Retinal pigment epithelial cell (primary cell): ENCODE measurements around the gene AKAP6.

ENCODE experiments used
- DNase-seq: peaks from one replicate; pipeline ENCODE4 v3.0.0-alpha.2; 2010; ENCODE audit warnings: low read depth
- H3K4me3 ChIP-seq: 2 replicates; pipeline ENCODE4 v1.5.1; 2011; ENCODE audit warnings: mild to moderate bottlenecking, low read length, control low read depth, moderate library complexity
- TF ChIP-seq, protein P1 (sequence below): conservative IDR thresholded peaks from 2 replicates; pipeline ENCODE4 v1.5.1; 2011; ENCODE audit warnings: low read depth, low read length, control low read depth, inconsistent platforms

AKAP6 gene

DNA sequence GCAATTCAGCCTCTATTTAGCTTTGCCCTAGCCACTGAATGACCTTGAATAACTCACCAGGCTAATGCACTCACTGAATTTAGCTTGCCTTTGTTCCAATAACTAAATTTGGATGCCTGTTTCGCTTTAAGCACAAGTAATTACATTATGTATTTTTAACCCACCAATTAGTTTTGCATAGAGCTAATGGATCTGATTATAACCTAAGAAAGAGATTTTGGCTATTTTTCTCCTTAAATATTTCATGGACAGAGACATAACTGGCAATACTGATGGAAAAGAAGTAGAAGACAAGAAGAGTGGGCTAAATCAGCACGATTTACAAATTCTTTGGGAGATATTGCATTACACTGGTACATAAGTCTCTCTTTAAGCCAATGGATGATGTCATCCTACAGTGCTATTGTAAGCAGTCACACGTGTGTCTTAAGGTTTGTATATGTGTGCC is 85.7 kb downstream of the AKAP6 start:
- no peak overlapping the region for H3K4me3 ChIP-seq
- TF ChIP-seq, protein P1, sequence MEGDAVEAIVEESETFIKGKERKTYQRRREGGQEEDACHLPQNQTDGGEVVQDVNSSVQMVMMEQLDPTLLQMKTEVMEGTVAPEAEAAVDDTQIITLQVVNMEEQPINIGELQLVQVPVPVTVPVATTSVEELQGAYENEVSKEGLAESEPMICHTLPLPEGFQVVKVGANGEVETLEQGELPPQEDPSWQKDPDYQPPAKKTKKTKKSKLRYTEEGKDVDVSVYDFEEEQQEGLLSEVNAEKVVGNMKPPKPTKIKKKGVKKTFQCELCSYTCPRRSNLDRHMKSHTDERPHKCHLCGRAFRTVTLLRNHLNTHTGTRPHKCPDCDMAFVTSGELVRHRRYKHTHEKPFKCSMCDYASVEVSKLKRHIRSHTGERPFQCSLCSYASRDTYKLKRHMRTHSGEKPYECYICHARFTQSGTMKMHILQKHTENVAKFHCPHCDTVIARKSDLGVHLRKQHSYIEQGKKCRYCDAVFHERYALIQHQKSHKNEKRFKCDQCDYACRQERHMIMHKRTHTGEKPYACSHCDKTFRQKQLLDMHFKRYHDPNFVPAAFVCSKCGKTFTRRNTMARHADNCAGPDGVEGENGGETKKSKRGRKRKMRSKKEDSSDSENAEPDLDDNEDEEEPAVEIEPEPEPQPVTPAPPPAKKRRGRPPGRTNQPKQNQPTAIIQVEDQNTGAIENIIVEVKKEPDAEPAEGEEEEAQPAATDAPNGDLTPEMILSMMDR, result no peak
- DNase-seq, result no peak

- peak; percentile 75 for DNase-seq
- TF ChIP-seq, protein P1, result no peak
- H3K4me3 ChIP-seq, result no peak overlapping the region
These were observed 89.0 kb downstream of the AKAP6 start for GRCh38 chr14:32417956-32418552.

DNA sequence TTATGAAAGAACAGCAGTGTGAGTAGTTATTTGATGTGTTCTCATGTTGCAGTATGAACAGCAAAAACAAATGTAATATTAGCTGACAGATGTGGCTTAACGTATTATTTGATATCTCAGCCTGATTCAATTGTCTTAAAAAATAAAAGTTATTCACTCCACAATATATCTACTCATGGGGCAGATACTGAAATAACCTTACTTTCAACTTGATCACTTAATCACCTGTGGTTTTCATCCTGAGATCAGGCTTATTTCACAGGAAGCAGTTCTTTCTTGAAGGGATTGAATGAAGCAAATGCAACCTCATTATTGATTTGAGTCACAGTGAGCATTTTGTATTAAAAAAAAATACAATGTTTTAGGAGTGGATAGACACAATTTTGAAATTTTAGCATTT is 90.3 kb downstream of the AKAP6 start:
- no peak overlapping the region for H3K4me3 ChIP-seq
- no peak for DNase-seq
- TF ChIP-seq, protein P1, result no peak

- DNase-seq, result no peak
- TF ChIP-seq, protein P1, result no peak
- no peak overlapping the region for H3K4me3 ChIP-seq
These were observed 92.7 kb downstream of the AKAP6 start for GRCh38 chr14:32421781-32422180.

DNA sequence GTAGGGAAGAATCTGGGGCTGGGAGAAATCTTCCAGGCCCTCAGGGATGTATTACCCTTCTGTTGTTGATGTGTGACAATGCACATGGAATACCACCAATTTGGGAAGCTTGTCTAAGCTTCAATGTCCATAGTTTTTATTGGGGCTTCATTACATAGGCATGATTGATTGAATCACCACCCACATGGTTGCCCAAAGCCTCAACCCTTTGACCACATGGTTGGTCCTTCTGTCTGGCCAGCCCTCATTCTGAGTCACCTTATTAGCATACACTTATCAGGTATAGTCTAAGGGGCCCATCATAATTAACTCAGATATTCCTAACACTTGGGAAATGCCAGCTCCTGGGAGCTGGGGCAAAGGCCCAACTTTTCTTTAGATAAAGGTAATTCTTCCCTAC is 93.3 kb downstream of the AKAP6 start:
- no peak overlapping the region for H3K4me3 ChIP-seq
- TF ChIP-seq, protein P1, result no peak
- DNase-seq, result no peak

DNA sequence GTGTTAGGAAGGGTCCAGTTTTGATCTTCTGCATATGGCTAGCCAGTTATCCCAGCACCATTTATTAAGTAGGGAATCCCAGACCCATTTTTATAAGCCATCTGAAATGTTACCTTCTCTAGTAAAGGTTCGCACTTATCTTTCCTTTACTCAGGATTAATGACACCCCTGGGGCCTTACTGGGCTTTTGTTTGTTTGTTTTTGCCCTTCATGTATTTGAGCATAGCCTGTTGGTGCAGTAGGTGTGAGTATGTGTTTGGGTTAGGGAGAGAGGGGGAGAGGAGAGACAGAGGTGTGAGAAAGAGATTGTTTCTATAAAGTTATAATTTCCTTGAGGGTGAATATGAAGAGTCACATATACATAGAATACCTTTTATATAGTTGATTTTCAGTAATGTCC is 96.9 kb downstream of the AKAP6 start:
- no peak overlapping the region for H3K4me3 ChIP-seq
- DNase-seq, result no peak
- TF ChIP-seq, protein P1, result no peak

DNA sequence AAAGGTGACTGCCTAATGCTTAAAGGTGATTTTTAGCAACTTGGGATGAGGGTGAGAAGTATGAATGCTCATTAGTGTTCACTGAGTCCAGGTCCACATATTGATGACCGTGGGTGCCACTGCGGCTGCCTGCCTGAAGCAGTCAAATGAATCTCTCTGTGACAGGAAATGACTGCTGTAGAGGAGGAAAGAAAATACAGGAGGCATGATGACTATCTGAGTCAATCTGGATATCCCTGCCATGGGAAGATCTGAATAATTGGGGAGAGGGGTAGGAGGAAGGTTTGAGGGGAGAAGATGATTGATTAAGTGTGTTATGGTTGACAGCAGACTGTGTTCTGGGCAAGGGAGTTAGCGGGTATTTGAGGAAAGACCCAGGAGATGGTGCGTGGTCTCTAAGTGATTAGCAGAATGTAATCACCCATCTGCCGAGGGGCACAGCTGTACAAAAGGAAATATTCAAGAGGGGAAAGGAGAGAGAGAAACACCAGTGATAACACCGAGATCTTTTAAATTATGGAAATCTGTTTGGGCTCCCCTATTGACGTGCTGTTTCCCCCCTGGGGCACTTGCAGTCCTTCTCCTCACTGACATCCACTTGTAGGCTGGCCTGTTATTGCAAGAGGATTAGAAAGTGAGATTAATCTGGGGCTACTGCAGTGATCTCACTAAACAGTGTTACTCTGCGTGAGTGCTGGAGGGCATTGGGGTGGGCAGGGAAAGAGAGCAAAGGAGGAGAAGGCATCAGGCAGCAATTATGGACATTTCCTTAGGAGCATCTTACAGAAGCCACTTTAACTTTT is 97.7 kb downstream of the AKAP6 start:
- DNase-seq, result no peak
- TF ChIP-seq, protein P1, result no peak

More for the DNA sequence above, 97.7 kb downstream of the AKAP6 start:
- H3K4me3 ChIP-seq, result no peak overlapping the region
